Mammary epithelial cell (primary cell): ENCODE data around the gene GSDMA.

Source experiments
- EZH2 ChIP-seq: IDR thresholded peaks from 2 replicates; pipeline ENCODE4 v1.6.1; 2012; ENCODE audit warnings: low read length, inconsistent platforms, borderline replicate concordance
- TF ChIP-seq, protein P1 (sequence below), 2 donors: IDR thresholded peaks in 1 of 2; conservative IDR thresholded peaks in 1 of 2; 2 replicates each; pipeline ENCODE4 v1.5.1; 2011 to 2012; ENCODE audit warnings: inconsistent platforms in 2 of 2, low read length in 2 of 2, mild to moderate bottlenecking in 2 of 2, control low read depth in 1 of 2, low read depth in 1 of 2; ENCODE audit not compliant: insufficient read depth in 1 of 2; ENCODE audit errors: extremely low read depth in 1 of 2

DNA sequence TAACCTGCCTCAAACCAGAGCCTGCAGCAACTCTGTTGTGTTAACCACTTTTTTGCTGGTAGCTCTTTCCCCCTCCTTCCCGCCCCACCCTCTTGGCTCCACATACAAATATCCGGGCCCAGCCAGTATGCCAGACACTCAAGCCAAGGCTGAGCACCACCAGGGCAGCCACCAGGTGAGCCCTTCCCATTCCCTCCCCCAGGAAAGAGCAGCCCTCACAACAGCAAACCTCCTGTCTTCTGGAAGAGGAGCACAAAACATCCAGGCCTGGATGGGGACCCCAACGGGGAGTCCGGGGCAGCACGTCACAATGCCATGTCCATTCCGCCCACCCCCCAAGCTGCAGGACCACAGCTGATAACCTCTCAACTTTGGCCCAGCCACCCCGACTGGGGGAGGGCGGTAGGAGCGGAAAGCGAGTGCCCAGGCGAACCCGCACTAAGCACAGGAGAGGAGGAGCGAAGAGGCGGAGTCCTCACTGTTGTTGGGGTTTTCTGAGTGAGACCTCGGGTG, 36.2 kb upstream of the GSDMA start:
- TF ChIP-seq, protein P1, sequence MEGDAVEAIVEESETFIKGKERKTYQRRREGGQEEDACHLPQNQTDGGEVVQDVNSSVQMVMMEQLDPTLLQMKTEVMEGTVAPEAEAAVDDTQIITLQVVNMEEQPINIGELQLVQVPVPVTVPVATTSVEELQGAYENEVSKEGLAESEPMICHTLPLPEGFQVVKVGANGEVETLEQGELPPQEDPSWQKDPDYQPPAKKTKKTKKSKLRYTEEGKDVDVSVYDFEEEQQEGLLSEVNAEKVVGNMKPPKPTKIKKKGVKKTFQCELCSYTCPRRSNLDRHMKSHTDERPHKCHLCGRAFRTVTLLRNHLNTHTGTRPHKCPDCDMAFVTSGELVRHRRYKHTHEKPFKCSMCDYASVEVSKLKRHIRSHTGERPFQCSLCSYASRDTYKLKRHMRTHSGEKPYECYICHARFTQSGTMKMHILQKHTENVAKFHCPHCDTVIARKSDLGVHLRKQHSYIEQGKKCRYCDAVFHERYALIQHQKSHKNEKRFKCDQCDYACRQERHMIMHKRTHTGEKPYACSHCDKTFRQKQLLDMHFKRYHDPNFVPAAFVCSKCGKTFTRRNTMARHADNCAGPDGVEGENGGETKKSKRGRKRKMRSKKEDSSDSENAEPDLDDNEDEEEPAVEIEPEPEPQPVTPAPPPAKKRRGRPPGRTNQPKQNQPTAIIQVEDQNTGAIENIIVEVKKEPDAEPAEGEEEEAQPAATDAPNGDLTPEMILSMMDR (conservative IDR thresholded peaks at IDR 0.05 in 1 of 2, IDR thresholded peaks at IDR 0.05 in 1 of 2; ENCODE audit: extremely low read depth in 1 of 2, insufficient read depth in 1 of 2, low read depth in 1 of 2, low read length in 2 of 2): no peak
- no peak for TF ChIP-seq EZH2
